ENCODE measurements around the gene KIF5C.

DNA sequence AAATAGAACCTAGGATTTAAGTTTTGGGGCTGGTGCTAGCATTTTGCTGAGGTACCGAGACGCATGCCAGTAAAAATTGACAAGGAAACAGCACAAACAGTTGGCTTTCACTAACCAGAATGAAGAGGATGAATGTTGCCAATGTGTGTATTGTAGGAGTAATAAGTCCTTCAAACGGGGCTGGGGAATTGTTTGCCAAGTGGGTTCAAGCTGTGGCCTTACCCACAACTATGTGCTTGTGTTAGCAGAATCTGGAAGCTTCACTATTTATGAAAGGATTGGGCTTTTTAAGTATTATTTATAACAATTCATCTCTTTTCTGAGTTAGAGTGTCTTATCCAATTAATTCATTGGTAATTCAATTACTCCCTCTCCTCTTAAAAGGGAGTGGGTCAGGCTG, 15.0 kb upstream of the KIF5C start:
- TF ChIP-seq POLR2AphosphoS5 (IDR thresholded peaks at IDR 0.05; ENCODE audit: low read depth), result no peak
- TF ChIP-seq, protein P1, sequence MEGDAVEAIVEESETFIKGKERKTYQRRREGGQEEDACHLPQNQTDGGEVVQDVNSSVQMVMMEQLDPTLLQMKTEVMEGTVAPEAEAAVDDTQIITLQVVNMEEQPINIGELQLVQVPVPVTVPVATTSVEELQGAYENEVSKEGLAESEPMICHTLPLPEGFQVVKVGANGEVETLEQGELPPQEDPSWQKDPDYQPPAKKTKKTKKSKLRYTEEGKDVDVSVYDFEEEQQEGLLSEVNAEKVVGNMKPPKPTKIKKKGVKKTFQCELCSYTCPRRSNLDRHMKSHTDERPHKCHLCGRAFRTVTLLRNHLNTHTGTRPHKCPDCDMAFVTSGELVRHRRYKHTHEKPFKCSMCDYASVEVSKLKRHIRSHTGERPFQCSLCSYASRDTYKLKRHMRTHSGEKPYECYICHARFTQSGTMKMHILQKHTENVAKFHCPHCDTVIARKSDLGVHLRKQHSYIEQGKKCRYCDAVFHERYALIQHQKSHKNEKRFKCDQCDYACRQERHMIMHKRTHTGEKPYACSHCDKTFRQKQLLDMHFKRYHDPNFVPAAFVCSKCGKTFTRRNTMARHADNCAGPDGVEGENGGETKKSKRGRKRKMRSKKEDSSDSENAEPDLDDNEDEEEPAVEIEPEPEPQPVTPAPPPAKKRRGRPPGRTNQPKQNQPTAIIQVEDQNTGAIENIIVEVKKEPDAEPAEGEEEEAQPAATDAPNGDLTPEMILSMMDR (conservative IDR thresholded peaks at IDR 0.05; ENCODE audit: low read depth in 2 of 2), result no peak
- no peak for TF ChIP-seq ZNF331 (CRISPR knock-in tag; IDR thresholded peaks at IDR 0.05; ENCODE audit: low read depth)
- no peak for TF ChIP-seq ZNF114 (CRISPR knock-in tag; IDR thresholded peaks at IDR 0.05)
- TF ChIP-seq, protein P2, sequence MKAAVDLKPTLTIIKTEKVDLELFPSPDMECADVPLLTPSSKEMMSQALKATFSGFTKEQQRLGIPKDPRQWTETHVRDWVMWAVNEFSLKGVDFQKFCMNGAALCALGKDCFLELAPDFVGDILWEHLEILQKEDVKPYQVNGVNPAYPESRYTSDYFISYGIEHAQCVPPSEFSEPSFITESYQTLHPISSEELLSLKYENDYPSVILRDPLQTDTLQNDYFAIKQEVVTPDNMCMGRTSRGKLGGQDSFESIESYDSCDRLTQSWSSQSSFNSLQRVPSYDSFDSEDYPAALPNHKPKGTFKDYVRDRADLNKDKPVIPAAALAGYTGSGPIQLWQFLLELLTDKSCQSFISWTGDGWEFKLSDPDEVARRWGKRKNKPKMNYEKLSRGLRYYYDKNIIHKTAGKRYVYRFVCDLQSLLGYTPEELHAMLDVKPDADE (IDR thresholded peaks at IDR 0.05), result no peak
- TF ChIP-seq EZH2 (IDR thresholded peaks at IDR 0.05; ENCODE audit: low read depth, unreplicated experiment), result no peak
- TF ChIP-seq, protein P3, sequence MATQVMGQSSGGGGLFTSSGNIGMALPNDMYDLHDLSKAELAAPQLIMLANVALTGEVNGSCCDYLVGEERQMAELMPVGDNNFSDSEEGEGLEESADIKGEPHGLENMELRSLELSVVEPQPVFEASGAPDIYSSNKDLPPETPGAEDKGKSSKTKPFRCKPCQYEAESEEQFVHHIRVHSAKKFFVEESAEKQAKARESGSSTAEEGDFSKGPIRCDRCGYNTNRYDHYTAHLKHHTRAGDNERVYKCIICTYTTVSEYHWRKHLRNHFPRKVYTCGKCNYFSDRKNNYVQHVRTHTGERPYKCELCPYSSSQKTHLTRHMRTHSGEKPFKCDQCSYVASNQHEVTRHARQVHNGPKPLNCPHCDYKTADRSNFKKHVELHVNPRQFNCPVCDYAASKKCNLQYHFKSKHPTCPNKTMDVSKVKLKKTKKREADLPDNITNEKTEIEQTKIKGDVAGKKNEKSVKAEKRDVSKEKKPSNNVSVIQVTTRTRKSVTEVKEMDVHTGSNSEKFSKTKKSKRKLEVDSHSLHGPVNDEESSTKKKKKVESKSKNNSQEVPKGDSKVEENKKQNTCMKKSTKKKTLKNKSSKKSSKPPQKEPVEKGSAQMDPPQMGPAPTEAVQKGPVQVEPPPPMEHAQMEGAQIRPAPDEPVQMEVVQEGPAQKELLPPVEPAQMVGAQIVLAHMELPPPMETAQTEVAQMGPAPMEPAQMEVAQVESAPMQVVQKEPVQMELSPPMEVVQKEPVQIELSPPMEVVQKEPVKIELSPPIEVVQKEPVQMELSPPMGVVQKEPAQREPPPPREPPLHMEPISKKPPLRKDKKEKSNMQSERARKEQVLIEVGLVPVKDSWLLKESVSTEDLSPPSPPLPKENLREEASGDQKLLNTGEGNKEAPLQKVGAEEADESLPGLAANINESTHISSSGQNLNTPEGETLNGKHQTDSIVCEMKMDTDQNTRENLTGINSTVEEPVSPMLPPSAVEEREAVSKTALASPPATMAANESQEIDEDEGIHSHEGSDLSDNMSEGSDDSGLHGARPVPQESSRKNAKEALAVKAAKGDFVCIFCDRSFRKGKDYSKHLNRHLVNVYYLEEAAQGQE (IDR thresholded peaks at IDR 0.05; ENCODE audit: unreplicated experiment), result no peak
- no peak for TF ChIP-seq JUNB (IDR thresholded peaks at IDR 0.05; ENCODE audit: unreplicated experiment)
- TF ChIP-seq NANOG (IDR thresholded peaks at IDR 0.05; ENCODE audit: borderline replicate concordance), result no peak
- TF ChIP-seq EZH2phosphoT487 (IDR thresholded peaks at IDR 0.05; ENCODE audit: unreplicated experiment), result no peak
- no peak for TF ChIP-seq STAT1 (IDR thresholded peaks at IDR 0.05; ENCODE audit: unreplicated experiment)
- no peak for TF ChIP-seq CREB1 (CRISPR knock-in tag; IDR thresholded peaks at IDR 0.05; ENCODE audit: low read depth)
- TF ChIP-seq, protein P4, sequence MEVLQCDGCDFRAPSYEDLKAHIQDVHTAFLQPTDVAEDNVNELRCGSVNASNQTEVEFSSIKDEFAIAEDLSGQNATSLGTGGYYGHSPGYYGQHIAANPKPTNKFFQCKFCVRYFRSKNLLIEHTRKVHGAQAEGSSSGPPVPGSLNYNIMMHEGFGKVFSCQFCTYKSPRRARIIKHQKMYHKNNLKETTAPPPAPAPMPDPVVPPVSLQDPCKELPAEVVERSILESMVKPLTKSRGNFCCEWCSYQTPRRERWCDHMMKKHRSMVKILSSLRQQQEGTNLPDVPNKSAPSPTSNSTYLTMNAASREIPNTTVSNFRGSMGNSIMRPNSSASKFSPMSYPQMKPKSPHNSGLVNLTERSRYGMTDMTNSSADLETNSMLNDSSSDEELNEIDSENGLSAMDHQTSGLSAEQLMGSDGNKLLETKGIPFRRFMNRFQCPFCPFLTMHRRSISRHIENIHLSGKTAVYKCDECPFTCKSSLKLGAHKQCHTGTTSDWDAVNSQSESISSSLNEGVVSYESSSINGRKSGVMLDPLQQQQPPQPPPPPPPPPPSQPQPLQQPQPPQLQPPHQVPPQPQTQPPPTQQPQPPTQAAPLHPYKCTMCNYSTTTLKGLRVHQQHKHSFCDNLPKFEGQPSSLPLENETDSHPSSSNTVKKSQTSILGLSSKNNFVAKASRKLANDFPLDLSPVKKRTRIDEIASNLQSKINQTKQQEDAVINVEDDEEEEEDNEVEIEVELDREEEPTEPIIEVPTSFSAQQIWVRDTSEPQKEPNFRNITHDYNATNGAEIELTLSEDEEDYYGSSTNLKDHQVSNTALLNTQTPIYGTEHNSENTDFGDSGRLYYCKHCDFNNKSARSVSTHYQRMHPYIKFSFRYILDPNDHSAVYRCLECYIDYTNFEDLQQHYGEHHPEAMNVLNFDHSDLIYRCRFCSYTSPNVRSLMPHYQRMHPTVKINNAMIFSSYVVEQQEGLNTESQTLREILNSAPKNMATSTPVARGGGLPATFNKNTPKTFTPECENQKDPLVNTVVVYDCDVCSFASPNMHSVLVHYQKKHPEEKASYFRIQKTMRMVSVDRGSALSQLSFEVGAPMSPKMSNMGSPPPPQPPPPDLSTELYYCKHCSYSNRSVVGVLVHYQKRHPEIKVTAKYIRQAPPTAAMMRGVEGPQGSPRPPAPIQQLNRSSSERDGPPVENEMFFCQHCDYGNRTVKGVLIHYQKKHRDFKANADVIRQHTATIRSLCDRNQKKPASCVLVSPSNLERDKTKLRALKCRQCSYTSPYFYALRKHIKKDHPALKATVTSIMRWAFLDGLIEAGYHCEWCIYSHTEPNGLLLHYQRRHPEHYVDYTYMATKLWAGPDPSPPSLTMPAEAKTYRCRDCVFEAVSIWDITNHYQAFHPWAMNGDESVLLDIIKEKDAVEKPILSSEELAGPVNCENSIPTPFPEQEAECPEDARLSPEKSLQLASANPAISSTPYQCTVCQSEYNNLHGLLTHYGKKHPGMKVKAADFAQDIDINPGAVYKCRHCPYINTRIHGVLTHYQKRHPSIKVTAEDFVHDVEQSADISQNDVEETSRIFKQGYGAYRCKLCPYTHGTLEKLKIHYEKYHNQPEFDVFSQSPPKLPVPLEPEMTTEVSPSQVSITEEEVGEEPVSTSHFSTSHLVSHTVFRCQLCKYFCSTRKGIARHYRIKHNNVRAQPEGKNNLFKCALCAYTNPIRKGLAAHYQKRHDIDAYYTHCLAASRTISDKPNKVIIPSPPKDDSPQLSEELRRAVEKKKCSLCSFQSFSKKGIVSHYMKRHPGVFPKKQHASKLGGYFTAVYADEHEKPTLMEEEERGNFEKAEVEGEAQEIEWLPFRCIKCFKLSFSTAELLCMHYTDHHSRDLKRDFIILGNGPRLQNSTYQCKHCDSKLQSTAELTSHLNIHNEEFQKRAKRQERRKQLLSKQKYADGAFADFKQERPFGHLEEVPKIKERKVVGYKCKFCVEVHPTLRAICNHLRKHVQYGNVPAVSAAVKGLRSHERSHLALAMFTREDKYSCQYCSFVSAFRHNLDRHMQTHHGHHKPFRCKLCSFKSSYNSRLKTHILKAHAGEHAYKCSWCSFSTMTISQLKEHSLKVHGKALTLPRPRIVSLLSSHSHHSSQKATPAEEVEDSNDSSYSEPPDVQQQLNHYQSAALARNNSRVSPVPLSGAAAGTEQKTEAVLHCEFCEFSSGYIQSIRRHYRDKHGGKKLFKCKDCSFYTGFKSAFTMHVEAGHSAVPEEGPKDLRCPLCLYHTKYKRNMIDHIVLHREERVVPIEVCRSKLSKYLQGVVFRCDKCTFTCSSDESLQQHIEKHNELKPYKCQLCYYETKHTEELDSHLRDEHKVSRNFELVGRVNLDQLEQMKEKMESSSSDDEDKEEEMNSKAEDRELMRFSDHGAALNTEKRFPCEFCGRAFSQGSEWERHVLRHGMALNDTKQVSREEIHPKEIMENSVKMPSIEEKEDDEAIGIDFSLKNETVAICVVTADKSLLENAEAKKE (CRISPR knock-in tag; IDR thresholded peaks at IDR 0.05), result no peak

Measured in GM23338 (cell line).